ENCODE data around the gene GLT6D1.

GRCh38 chr9:135587658-135588057 is 51.7 kb downstream of the GLT6D1 start:
- TF ChIP-seq POLR2AphosphoS5 (IDR thresholded peaks at IDR 0.05) (no peak), CTCF (IDR thresholded peaks at IDR 0.05) (no peak), POLR2A (IDR thresholded peaks at IDR 0.05) (no peak)
